HL-60/S4 (cell line): ENCODE measurements around the gene CRYGA.
"Not testable (repeated sequence)": the region's sequence is repeated elsewhere in the genome, so short reads cannot be mapped to it uniquely, and the experiment has no call there.

Experiments
- in situ Hi-C: fragments of 300-500 bp; cut with MboI; formaldehyde crosslinking; loops from 2 replicates; pipeline ENCODE4 v1.14.3; 2022; ENCODE audit warnings: low sequenced_read_pairs

Gene CRYGA

GRCh38 chr2:208128136-208128535, 35.3 kb downstream of the CRYGA start:
- in situ Hi-C loops: no loop called here

GRCh38 chr2:208127090-208127489, 36.3 kb downstream of the CRYGA start:
- in situ Hi-C loops: no loop called here

GRCh38 chr2:208125251-208125650, 38.1 kb downstream of the CRYGA start:
- in situ Hi-C loops: no loop called here

GRCh38 chr2:208124013-208124715, 39.2 kb downstream of the CRYGA start, which contains the start of gene CRYGD:
TSS of gene CRYGD (minus strand) at chr2:208124524. CDS start at chr2:208124473, 51 bp downstream.
- in situ Hi-C loops: not testable (repeated sequence)

GRCh38 chr2:208122248-208122647, 41.1 kb downstream of the CRYGA start:
- in situ Hi-C loops: no loop called here

- in situ Hi-C loops: no loop called here
These were observed 44.5 kb downstream of the CRYGA start for GRCh38 chr2:208118918-208119317.

GRCh38 chr2:208117390-208117789, 46.0 kb downstream of the CRYGA start:
- in situ Hi-C loops: not testable (repeated sequence)

- in situ Hi-C loops: no loop called here
These were observed 50.4 kb downstream of the CRYGA start for GRCh38 chr2:208112969-208113368.

GRCh38 chr2:208112273-208112745, 51.1 kb downstream of the CRYGA start:
- in situ Hi-C loops: not testable (repeated sequence)
